HepG2 (cell line): ENCODE results near the gene ANKS6. TPM values are rescaled to one million over a fixed set of nuclear protein-coding genes. Genes with fewer than 3 reads are reported as not detected.
A peak's percentile ranks its signal among the peaks of the same experiment; 100 is the strongest.

Source experiments
- ATAC-seq: fragments of 200-7000 bp; cut with Tn5 transposase; 3 replicates; pipeline ENCODE4 v1.9.1; 2020; ENCODE audit warnings: mild to moderate bottlenecking, moderate library complexity
- BruUV-seq: library from RNA; stranded (reverse); fragments of 400-500 nt; replicated peaks from 2 replicates; lab custom pipeline; 2021; lab: Mats Ljungman, UMichigan
- CTCF ChIA-PET: fragments of 300-600 bp; formaldehyde crosslinking; extraction: SDS; loops from one replicate; lab custom pipeline; 2021; ENCODE audit warnings: low total read pairs, inconsistent platforms, low intra/inter-chr PET ratio; lab: Yijun Ruan, JAX
- POLR2A ChIA-PET: fragments of 350-600 bp; sonication (Branson Sonifier 250); formaldehyde crosslinking; loops from one replicate; lab custom pipeline; 2020; ENCODE audit warnings: antibody characterized with exemption, inconsistent platforms; lab: Yijun Ruan, JAX
- DNase-seq: peaks from one replicate; pipeline ENCODE4 v3.0.0-alpha.2; 2015; ENCODE audit warnings: low spot score
- FAIRE-seq: peaks from 3 replicates; lab custom pipeline; 2011; peaks lifted over from hg19 to GRCh38; lab: Jason Lieb, UNC
- H2AFZ ChIP-seq: one replicate; pipeline ENCODE4 v1.6.1; 2011; ENCODE audit warnings: low read length, inconsistent platforms
- H3K27ac ChIP-seq: fragments of 300-600 bp; 3 replicates; pipeline ENCODE4 v1.8.0; 2011; ENCODE audit warnings: mixed run types, mild to moderate bottlenecking, mixed read lengths, low read length, inconsistent platforms; ENCODE audit not compliant: insufficient read depth; ENCODE audit errors: extremely low read length
- H3K27me3 ChIP-seq, 2 experiments: fragments of 200-600 bp in 1 of 2; 2 replicates in 1 of 2; 3 replicates in 1 of 2; pipeline versions ENCODE4 v1.6.0 to v1.8.0; 2011; ENCODE audit warnings: low read length in 2 of 2, mild to moderate bottlenecking in 2 of 2, moderate library complexity in 2 of 2, inconsistent platforms in 1 of 2; ENCODE audit not compliant: insufficient read depth in 2 of 2, control insufficient read depth in 1 of 2
- H3K36me3 ChIP-seq, 2 experiments: fragments of 200-600 bp in 1 of 2; replicated peaks in 1 of 2; 2 replicates in 1 of 2; 3 replicates in 1 of 2; pipeline versions ENCODE4 v1.5.1 to v1.8.0; 2011; ENCODE audit warnings: low read length in 2 of 2, inconsistent platforms in 1 of 2; ENCODE audit not compliant: insufficient read depth in 2 of 2, control insufficient read depth in 1 of 2
- H3K4me1 ChIP-seq: 2 replicates; pipeline ENCODE4 v1.5.1; 2012; ENCODE audit warnings: low read length, inconsistent platforms; ENCODE audit not compliant: insufficient read depth
- H3K4me2 ChIP-seq: 2 replicates; pipeline ENCODE4 v1.6.0; 2011; ENCODE audit warnings: low read depth, low read length, inconsistent platforms
- H3K4me3 ChIP-seq, 3 experiments: fragments of 200-600 bp in 1 of 3; sonication (generic), shearing (Covaris generic) in 1 of 3; replicated peaks in 1 of 3; 2 replicates each; pipeline ENCODE4 v1.5.1; 2011 to 2016; ENCODE audit warnings: low read length in 3 of 3, inconsistent platforms in 2 of 3, low read depth in 2 of 3, mild to moderate bottlenecking in 2 of 3, control low read depth in 1 of 3, mixed read lengths in 1 of 3; ENCODE audit not compliant: insufficient read depth in 1 of 3
- H3K79me2 ChIP-seq: one replicate; pipeline ENCODE4 v1.6.1; 2011; ENCODE audit warnings: low read length, inconsistent platforms; ENCODE audit not compliant: insufficient read depth
- H3K9ac ChIP-seq: 2 replicates; pipeline ENCODE4 v1.6.0; 2011; ENCODE audit warnings: mild to moderate bottlenecking, low read depth, low read length, inconsistent platforms; ENCODE audit not compliant: insufficient read depth
- H3K9me3 ChIP-seq: 2 replicates; pipeline ENCODE4 v1.5.1; 2012; ENCODE audit warnings: mild to moderate bottlenecking, low read length
- H4K20me1 ChIP-seq: 2 replicates; pipeline ENCODE4 v1.6.0; 2011; ENCODE audit warnings: inconsistent platforms, mild to moderate bottlenecking, low read length, moderate library complexity; ENCODE audit not compliant: insufficient read depth
- CCDC6 ChIP-seq: sonication (generic); formaldehyde crosslinking; IDR thresholded peaks from 2 replicates; pipeline ENCODE4 v1.8.1; 2022; ENCODE audit warnings: mild to moderate bottlenecking, missing genetic modification reagents, moderate library complexity
- ZNF510 ChIP-seq: sonication (generic); formaldehyde crosslinking; IDR thresholded peaks from 2 replicates; pipeline ENCODE4 v1.4.0; 2020; ENCODE audit warnings: low read depth, mild to moderate bottlenecking, missing genetic modification reagents
- WGBS: methylation state at CpG from one replicate; pipeline ENCODE4 v1.1.6; 2017; ENCODE audit warnings: low lambda C conversion rate; 5-methylcytosine and 5-hydroxymethylcytosine counted together
- in situ Hi-C: cut with HindIII; loops from 2 replicates; pipeline ENCODE4 v1.10.0; 2017; ENCODE audit warnings: low pct_unique_long_range_greater_than_20kb; ENCODE audit not compliant: extremely low pct_ligation_motif_present
- intact Hi-C: fragments of 100-400 bp; cut with micrococcal nuclease; formaldehyde crosslinking; loops from one replicate; pipeline ENCODE4 v1.10.0; 2022; ENCODE audit not compliant: unreplicated experiment
- polyA plus RNA-seq, 8 experiments: library from polyadenylated mRNA; depleted of rRNA in 3 of 8; stranded (reverse) in 7 of 8; unstranded in 1 of 8; fragments of >200 nt; fragmentation: Illumina TruSeq in 4 of 8; extraction: Trizol in 4 of 8; gene quantifications; 2 replicates each; pipeline versions ENCODE4 v1.2.1 to v1.2.3, GENCODE V29; 2011 to 2016; ENCODE audit warnings: low read depth in 4 of 8, missing spikeins in 1 of 8, mixed read lengths in 1 of 8; ENCODE audit not compliant: insufficient read depth in 1 of 8
- total RNA-seq, 5 experiments: library from RNA; depleted of rRNA; stranded (reverse); fragments of >200 nt; fragmentation: Illumina TruSeq; extraction: Trizol; gene quantifications; 2 replicates each; pipeline ENCODE4 v1.2.3, GENCODE V29; 2016; ENCODE audit warnings: low read depth in 1 of 5
- TF ChIP-seq, protein P1 (sequence below): sonication (generic); formaldehyde crosslinking; IDR thresholded peaks from 2 replicates; pipeline ENCODE4 v1.5.0; 2020; ENCODE audit warnings: mild to moderate bottlenecking, missing genetic modification reagents, moderate library complexity

Gene ANKS6
- total and polyA plus RNA-seq, 2 of the 13 experiments (the other 11 are each of a cell fraction or from before 2014, with no cell fraction given), result 8.8 to 10.7 TPM

DNA sequence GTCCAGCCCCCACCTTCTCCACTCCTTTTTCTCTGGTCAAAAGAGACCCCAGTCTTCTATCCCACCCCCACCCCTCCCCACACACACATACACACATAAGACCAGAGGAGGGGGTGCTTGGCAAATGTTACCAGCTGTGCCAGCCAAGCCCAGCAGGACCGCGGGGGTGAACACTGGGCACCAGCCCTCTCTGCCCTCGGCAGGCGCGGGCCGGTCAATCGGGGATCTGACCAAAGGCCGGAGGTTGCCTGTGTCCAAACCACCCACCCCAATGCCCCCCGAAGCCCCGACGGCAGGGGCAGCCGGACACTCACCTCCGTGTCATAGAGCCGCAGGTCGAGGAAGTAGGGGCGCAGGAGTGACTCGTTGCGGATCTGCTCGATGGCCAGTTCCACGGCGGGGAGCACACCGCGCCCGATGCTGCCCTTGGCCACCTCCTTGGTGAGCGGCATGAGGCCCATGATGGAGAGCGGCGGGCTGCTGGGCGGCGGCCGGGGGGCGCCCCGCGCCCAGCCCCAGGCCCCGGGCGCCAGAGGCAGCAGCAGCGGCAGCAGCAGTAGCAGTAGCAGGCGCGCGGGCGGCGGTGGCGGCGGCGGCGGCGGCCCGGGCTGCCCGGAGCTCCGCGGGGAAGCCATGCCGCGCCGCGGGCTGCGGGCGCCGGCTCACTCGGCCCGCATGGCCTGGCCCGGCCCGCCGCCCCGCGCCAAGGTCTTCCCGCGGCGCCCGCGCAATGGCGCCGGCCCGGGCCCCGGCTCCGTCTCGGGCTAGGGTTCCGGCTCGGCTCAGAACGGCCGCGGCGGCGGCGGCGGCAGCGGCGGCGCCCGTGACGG is 88.0 kb downstream of the ANKS6 start:
- no peaks in the 10 kb centered on the region; the same call in 1 of the 2 replicates for H4K20me1 ChIP-seq
- in situ Hi-C loops, result loop anchor here (10.0 kb wide), 1 partner anchor 394 kb away; no protein-coding TSS in a partner anchor
- TF ChIP-seq, protein P1, sequence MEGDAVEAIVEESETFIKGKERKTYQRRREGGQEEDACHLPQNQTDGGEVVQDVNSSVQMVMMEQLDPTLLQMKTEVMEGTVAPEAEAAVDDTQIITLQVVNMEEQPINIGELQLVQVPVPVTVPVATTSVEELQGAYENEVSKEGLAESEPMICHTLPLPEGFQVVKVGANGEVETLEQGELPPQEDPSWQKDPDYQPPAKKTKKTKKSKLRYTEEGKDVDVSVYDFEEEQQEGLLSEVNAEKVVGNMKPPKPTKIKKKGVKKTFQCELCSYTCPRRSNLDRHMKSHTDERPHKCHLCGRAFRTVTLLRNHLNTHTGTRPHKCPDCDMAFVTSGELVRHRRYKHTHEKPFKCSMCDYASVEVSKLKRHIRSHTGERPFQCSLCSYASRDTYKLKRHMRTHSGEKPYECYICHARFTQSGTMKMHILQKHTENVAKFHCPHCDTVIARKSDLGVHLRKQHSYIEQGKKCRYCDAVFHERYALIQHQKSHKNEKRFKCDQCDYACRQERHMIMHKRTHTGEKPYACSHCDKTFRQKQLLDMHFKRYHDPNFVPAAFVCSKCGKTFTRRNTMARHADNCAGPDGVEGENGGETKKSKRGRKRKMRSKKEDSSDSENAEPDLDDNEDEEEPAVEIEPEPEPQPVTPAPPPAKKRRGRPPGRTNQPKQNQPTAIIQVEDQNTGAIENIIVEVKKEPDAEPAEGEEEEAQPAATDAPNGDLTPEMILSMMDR (CRISPR knock-in tag), result no peak
- TF ChIP-seq ZNF510 (CRISPR knock-in tag), result no peak
- no peak for TF ChIP-seq CCDC6 (CRISPR knock-in tag)
- no peaks in the 10 kb centered on the region for H3K36me3 ChIP-seq
- WGBS, result no CpG with 5 or more reads among the region's 89 CpGs
- ATAC-seq (no peak), DNase-seq (no peak), FAIRE-seq (no peak)
- no peak overlapping the region for H3K27ac ChIP-seq
- CTCF ChIA-PET, result no interaction called here
- H3K4me1 ChIP-seq, result no peaks in the 10 kb centered on the region
- 0 out of 2 replicates have a peak overlapping the region, but pooled peaks have one; percentile 12 for H3K4me2 ChIP-seq
- H3K27me3 ChIP-seq, result peaks cover 2 to 42% of the 10 kb centered on the region in 2 experiments; a peak in 4 of 5 replicates
- H3K4me3 ChIP-seq, result no peak overlapping the region
- intact Hi-C loops, result loop anchor here (2.0 kb wide), 1 partner anchor 60 kb away; no protein-coding TSS in a partner anchor
- no peaks in the 10 kb centered on the region for H3K79me2 ChIP-seq
- no peak overlapping the region for H2AFZ ChIP-seq
- POLR2A ChIA-PET, result no interaction called here
- no peak overlapping the region for H3K9ac ChIP-seq
- BruUV-seq, result no TSS peak
- no peaks in the 10 kb centered on the region for H3K9me3 ChIP-seq
